ENCODE measurements around the gene RAB37.

DNA sequence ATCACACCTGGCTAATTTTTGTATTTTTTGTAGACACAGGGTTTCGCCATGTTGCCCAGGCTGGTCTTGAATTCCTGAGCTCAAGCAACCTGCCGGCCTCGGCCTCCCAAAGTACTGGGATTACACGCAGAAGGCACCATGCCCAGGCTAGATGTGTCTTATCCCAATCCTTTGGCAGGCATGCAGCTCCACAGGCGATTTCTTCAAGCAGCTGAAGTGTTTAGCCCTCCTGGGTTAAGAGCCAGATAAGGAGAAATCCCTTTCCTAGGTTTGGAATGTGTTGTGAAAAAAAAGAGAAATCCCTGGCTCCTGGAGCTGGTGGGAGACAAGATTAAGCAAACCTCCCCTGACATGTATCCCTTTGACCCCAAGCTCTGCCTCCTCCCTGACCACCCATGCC, 9.3 kb downstream of the RAB37 start:
- TF ChIP-seq, protein P1, sequence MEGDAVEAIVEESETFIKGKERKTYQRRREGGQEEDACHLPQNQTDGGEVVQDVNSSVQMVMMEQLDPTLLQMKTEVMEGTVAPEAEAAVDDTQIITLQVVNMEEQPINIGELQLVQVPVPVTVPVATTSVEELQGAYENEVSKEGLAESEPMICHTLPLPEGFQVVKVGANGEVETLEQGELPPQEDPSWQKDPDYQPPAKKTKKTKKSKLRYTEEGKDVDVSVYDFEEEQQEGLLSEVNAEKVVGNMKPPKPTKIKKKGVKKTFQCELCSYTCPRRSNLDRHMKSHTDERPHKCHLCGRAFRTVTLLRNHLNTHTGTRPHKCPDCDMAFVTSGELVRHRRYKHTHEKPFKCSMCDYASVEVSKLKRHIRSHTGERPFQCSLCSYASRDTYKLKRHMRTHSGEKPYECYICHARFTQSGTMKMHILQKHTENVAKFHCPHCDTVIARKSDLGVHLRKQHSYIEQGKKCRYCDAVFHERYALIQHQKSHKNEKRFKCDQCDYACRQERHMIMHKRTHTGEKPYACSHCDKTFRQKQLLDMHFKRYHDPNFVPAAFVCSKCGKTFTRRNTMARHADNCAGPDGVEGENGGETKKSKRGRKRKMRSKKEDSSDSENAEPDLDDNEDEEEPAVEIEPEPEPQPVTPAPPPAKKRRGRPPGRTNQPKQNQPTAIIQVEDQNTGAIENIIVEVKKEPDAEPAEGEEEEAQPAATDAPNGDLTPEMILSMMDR (conservative IDR thresholded peaks at IDR 0.05), result no peak
- no peak for TF ChIP-seq ZFX (IDR thresholded peaks at IDR 0.05)

All from C4-2B (cell line).